ENCODE data around the gene CLASP2. TPM values are rescaled to one million over a fixed set of nuclear protein-coding genes. Genes with fewer than 3 reads are reported as not detected.

Gene CLASP2
- total RNA-seq, 1 experiment from 2014 or later: 66.3 TPM

DNA sequence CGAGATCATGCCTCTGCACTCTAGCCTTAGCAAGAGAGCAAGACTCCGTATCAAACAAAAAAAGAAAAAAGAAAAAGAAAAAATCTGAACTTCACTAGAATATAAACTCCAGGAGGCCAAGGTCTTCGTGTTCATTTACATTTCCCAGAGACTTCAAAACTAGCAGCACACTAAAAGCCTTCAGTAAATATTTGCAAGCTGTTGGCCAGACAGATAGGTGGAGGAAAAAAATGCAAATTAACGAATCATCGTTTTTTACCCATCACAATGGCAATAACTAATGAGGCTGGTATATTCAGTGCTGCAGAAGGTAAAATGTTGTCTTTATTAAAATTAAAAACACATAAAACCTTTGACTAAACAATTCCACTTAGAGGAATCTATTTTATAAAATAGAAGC lies 80.6 kb downstream of the CLASP2 start:
- no peaks in the 10 kb centered on the region for H3K36me3 ChIP-seq (ENCODE audit: control insufficient read depth, insufficient read depth, low read length)
- CTCF ChIA-PET: interaction anchor here (1.1 to 2.4 kb wide), 3 partner anchors 10 to 149 kb away, joined by 3 to 9 read pairs (median 3); no protein-coding TSS in a partner anchor
- H3K27me3 Mint-ChIP-seq (ENCODE audit: insufficient read depth, unreplicated experiment): no peaks in the 10 kb centered on the region
- H3K4me1 Mint-ChIP-seq (ENCODE audit: low read depth, unreplicated experiment): peaks cover 6% of the 10 kb centered on the region
- H3K4me3 Mint-ChIP-seq (ENCODE audit: unreplicated experiment): no peak overlapping the region
- BruUV-seq (replicated peaks): no TSS peak
- no peaks in the 10 kb centered on the region for H3K9me3 ChIP-seq
- H3K36me3 Mint-ChIP-seq (ENCODE audit: insufficient read depth, unreplicated experiment): peaks cover 20% of the 10 kb centered on the region
- no peak overlapping the region for H3K27ac Mint-ChIP-seq (ENCODE audit: unreplicated experiment)
- H3K9me3 Mint-ChIP-seq (ENCODE audit: unreplicated experiment): no peaks in the 10 kb centered on the region
- no peak for DNase-seq
- H3K4me1 ChIP-seq: peaks cover 20% of the 10 kb centered on the region
- no peaks in the 10 kb centered on the region for H3K27me3 ChIP-seq (replicated peaks; ENCODE audit: control insufficient read depth, insufficient read depth, low read length)
- POLR2A ChIA-PET: interaction anchor here (0.9 kb wide), 1 partner anchor 161 kb away, joined by 3 read pairs; no protein-coding TSS in a partner anchor
- H3K4me3 ChIP-seq (ENCODE audit: low read depth, low read length): no peak overlapping the region
- TF ChIP-seq, protein P1, sequence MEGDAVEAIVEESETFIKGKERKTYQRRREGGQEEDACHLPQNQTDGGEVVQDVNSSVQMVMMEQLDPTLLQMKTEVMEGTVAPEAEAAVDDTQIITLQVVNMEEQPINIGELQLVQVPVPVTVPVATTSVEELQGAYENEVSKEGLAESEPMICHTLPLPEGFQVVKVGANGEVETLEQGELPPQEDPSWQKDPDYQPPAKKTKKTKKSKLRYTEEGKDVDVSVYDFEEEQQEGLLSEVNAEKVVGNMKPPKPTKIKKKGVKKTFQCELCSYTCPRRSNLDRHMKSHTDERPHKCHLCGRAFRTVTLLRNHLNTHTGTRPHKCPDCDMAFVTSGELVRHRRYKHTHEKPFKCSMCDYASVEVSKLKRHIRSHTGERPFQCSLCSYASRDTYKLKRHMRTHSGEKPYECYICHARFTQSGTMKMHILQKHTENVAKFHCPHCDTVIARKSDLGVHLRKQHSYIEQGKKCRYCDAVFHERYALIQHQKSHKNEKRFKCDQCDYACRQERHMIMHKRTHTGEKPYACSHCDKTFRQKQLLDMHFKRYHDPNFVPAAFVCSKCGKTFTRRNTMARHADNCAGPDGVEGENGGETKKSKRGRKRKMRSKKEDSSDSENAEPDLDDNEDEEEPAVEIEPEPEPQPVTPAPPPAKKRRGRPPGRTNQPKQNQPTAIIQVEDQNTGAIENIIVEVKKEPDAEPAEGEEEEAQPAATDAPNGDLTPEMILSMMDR (IDR thresholded peaks at IDR 0.05; ENCODE audit: insufficient read depth in 1 of 2, low read depth in 1 of 2, low read length in 1 of 2, severe bottlenecking in 1 of 2, unreplicated experiment in 1 of 2): no peak
- intact Hi-C loops (cut with micrococcal nuclease; ENCODE audit: unreplicated experiment): no loop called here

DNA sequence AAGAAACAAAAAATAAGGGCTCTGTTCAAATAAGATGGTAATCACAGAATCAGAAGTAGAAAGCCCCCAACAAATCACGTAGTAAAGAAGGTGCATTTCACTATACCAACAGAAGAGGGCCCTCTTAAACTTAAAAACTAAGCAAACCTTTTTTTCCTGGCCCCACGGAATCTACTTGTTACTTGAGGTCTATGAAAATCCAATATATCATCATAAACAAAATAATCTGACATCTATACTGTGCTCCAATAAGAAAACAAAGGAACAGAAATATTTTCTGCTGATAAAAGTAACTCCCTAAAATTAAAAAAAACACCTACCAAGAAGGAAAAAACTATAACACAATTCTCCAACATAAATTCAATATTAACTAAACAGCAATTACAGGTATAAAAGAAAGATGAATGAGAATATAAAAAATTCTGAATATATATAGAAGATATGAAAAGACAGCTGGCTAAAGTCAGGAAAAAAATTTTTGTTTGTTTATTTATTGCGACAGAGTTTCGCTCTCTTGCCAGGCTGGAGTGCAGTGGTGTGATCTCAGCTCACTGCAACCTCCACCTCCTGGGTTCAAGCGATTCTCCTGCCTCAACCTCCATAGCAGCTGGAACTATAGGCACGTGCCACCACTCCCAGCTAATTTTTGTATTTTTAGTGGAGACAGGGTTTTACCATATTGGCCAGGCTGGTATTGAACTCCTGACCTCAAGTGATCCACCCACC lies 81.8 kb downstream of the CLASP2 start:
- Mint-ChIP-seq H3K4me1 (ENCODE audit: low read depth, unreplicated experiment) (peaks cover 6% of the 10 kb centered on the region), H3K9me3 (ENCODE audit: unreplicated experiment) (no peaks in the 10 kb centered on the region), H3K27ac (ENCODE audit: unreplicated experiment) (no peak overlapping the region), H3K36me3 (ENCODE audit: insufficient read depth, unreplicated experiment) (peaks cover 20% of the 10 kb centered on the region), H3K4me3 (ENCODE audit: unreplicated experiment) (no peak overlapping the region), H3K27me3 (ENCODE audit: insufficient read depth, unreplicated experiment) (no peaks in the 10 kb centered on the region)
- BruUV-seq (replicated peaks): no TSS peak
- CTCF ChIA-PET: interaction anchor here (1.1 to 2.4 kb wide), 3 partner anchors 8 to 151 kb away, joined by 3 to 9 read pairs (median 3); no protein-coding TSS in a partner anchor
- intact Hi-C loops (cut with micrococcal nuclease; ENCODE audit: unreplicated experiment): loop anchor here (1.0 kb wide), 3 partner anchors 80 to 151 kb away; no protein-coding TSS in a partner anchor
- Histone ChIP-seq H3K9me3 (no peaks in the 10 kb centered on the region), H3K36me3 (ENCODE audit: control insufficient read depth, insufficient read depth, low read length) (no peaks in the 10 kb centered on the region), H3K4me1 (peaks cover 20% of the 10 kb centered on the region), H3K27me3 (replicated peaks; ENCODE audit: control insufficient read depth, insufficient read depth, low read length) (no peaks in the 10 kb centered on the region), H3K4me3 (ENCODE audit: low read depth, low read length) (no peak overlapping the region)
- TF ChIP-seq, protein P1 (IDR thresholded peaks at IDR 0.05; ENCODE audit: insufficient read depth in 1 of 2, low read depth in 1 of 2, low read length in 1 of 2, severe bottlenecking in 1 of 2, unreplicated experiment in 1 of 2): peak; percentile 39 to 48
- POLR2A ChIA-PET: no interaction called here
- peak in 1 of 2 experiments; percentile 19 for DNase-seq

DNA sequence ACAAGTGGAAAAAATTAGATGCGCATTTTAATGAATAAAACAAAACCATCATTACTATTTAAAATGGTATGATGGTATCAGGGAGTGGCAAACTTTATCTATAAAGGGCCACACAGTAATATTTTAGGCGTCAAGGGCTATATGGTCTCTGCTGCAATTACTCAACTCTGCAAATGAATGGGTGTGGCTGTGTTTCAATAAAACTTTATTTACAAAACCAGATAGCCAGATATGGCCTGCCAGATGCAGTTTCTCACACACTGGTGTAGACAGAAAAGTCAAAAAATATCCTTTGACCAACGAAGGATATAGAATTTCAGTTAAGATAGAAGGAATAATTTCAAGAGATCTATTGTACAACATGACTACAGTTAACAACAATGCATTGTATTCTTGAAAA lies 83.8 kb downstream of the CLASP2 start:
- Histone ChIP-seq H3K36me3 (ENCODE audit: control insufficient read depth, insufficient read depth, low read length) (no peaks in the 10 kb centered on the region), H3K27me3 (replicated peaks; ENCODE audit: control insufficient read depth, insufficient read depth, low read length) (no peaks in the 10 kb centered on the region), H3K4me3 (ENCODE audit: low read depth, low read length) (no peak overlapping the region), H3K4me1 (peaks cover 20% of the 10 kb centered on the region), H3K9me3 (no peaks in the 10 kb centered on the region)
- no peak for DNase-seq
- Mint-ChIP-seq H3K9me3 (ENCODE audit: unreplicated experiment) (no peaks in the 10 kb centered on the region), H3K4me1 (ENCODE audit: low read depth, unreplicated experiment) (peaks cover 6% of the 10 kb centered on the region), H3K27me3 (ENCODE audit: insufficient read depth, unreplicated experiment) (no peaks in the 10 kb centered on the region), H3K36me3 (ENCODE audit: insufficient read depth, unreplicated experiment) (peaks cover 20% of the 10 kb centered on the region), H3K27ac (ENCODE audit: unreplicated experiment) (no peak overlapping the region), H3K4me3 (ENCODE audit: unreplicated experiment) (no peak overlapping the region)
- TF ChIP-seq, protein P1 (IDR thresholded peaks at IDR 0.05; ENCODE audit: insufficient read depth in 1 of 2, low read depth in 1 of 2, low read length in 1 of 2, severe bottlenecking in 1 of 2, unreplicated experiment in 1 of 2): no peak
- POLR2A ChIA-PET: no interaction called here
- BruUV-seq (replicated peaks): no TSS peak
- intact Hi-C loops (cut with micrococcal nuclease; ENCODE audit: unreplicated experiment): no loop called here
- CTCF ChIA-PET: no interaction called here

Measured in Caco-2 (cell line).